ENCODE data around the gene LIN7B.
"Not testable (repeated sequence)": the region's sequence is repeated elsewhere in the genome, so short reads cannot be mapped to it uniquely, and the experiment has no call there.

Gene LIN7B, protein sequence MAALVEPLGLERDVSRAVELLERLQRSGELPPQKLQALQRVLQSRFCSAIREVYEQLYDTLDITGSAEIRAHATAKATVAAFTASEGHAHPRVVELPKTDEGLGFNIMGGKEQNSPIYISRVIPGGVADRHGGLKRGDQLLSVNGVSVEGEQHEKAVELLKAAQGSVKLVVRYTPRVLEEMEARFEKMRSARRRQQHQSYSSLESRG

GRCh38 chr19:49113762-49114629 is at the start of gene LIN7B:
Gene LIN7B, plus strand, starts transcription at chr19:49114370. Its CDS starts 35 bp downstream, at chr19:49114405.
- H3K4me1 ChIP-seq (ENCODE audit: control insufficient read depth in 1 of 2, insufficient read depth in 2 of 2, low read length in 2 of 2) = peaks cover 9 to 33% of the 10 kb centered on the region in 2 donors
- H3K9me3 ChIP-seq (ENCODE audit: control insufficient read depth in 1 of 2, low read length in 2 of 2) = no peaks in the 10 kb centered on the region
- H3K27me3 ChIP-seq (ENCODE audit: low read depth, low read length) = no peaks in the 10 kb centered on the region
- no peak within 1 kb of the TSS for H3K27ac ChIP-seq (ENCODE audit: low read length)
- peak within 1 kb of the TSS; percentile 49 to 88 for H3K4me3 ChIP-seq (ENCODE audit: low read depth in 1 of 2, low read length in 2 of 2)
- H3K36me3 ChIP-seq (ENCODE audit: control insufficient read depth in 1 of 2, insufficient read depth in 2 of 2, low read length in 2 of 2) = peaks cover 3 to 7% of the 10 kb centered on the region in 2 donors

GRCh38 chr19:49064768-49065611 is 49.2 kb upstream of the LIN7B start, which contains the start of gene NTF4:
Gene NTF4, minus strand, starts transcription at chr19:49064818. Its CDS starts 2,821 bp downstream, at chr19:49061997.
- Histone ChIP-seq H3K4me1 (ENCODE audit: control insufficient read depth in 1 of 2, insufficient read depth in 2 of 2, low read length in 2 of 2) (peaks cover 0 to 12% of the 10 kb centered on the region in 2 donors), H3K9me3 (ENCODE audit: control insufficient read depth in 1 of 2, low read length in 2 of 2) (no peaks in the 10 kb centered on the region), H3K4me3 (ENCODE audit: low read depth in 1 of 2, low read length in 2 of 2) (no peak within 1 kb of the TSS), H3K27ac (ENCODE audit: low read length) (no peak within 1 kb of the TSS), H3K36me3 (ENCODE audit: control insufficient read depth in 1 of 2, insufficient read depth in 2 of 2, low read length in 2 of 2) (no peaks in the 10 kb centered on the region), H3K27me3 (ENCODE audit: low read depth, low read length) (peaks cover 10% of the 10 kb centered on the region)

DNA sequence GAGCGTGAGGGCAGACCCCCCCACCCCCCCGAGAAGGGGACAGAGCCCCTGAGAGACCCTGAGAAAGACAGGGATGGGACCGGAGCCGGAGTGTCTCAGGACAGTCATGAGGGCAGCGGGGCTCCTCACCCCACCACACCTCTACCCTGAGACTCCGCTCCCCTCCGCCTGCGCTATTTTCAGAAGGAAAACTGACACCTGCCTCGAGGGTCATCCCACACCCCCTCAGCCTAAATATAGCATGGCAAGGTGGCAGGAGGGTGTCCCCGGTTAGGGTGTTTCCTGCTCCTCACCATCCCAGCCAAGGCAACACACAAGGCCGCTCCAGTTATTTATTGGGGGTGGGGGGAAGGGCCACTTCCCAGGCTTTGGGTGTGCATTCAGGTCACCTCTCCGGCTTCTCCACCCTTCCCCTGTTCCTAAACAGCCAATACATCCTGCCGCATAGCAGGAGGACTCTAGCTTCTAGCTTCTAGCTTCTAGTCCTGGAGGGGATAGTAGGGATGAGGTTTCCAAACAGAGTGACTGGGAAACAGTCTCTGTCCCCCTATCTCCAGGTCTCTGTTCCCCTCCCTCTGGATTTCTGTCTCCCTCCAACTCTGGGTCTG is 48.2 kb upstream of the LIN7B start:
- no peaks in the 10 kb centered on the region for H3K36me3 ChIP-seq (ENCODE audit: control insufficient read depth in 1 of 2, insufficient read depth in 2 of 2, low read length in 2 of 2)
- H3K9me3 ChIP-seq (ENCODE audit: control insufficient read depth in 1 of 2, low read length in 2 of 2) = no peaks in the 10 kb centered on the region

DNA sequence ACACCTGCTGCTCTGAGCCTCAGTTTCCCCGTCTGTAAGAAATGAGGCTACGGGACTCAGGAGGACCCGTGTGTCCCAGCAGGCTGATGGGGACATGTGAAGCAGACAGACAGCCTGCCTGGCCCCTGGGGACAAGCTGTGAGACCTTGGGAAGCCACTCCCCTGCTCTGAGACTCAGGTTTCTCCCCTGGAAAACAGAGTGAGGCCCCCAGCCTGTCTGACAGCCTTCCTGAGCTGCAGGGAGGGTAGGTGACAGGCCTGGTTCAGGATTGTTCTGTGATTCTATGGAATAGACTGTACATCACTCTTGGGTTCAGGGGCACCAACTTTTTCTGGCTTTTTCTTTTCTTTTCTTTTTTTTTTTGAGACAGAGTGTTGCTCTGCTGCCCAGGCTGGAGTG is 46.6 kb upstream of the LIN7B start:
- Histone ChIP-seq H3K4me3 (ENCODE audit: low read depth in 1 of 2, low read length in 2 of 2) (no peak overlapping the region), H3K36me3 (ENCODE audit: control insufficient read depth in 1 of 2, insufficient read depth in 2 of 2, low read length in 2 of 2) (no peaks in the 10 kb centered on the region), H3K9me3 (ENCODE audit: control insufficient read depth in 1 of 2, low read length in 2 of 2) (no peaks in the 10 kb centered on the region), H3K4me1 (ENCODE audit: control insufficient read depth in 1 of 2, insufficient read depth in 2 of 2, low read length in 2 of 2) (peaks cover 0 to 12% of the 10 kb centered on the region in 2 donors), H3K27me3 (ENCODE audit: low read depth, low read length) (peaks cover 15% of the 10 kb centered on the region), H3K27ac (ENCODE audit: low read length) (no peak overlapping the region)

More for the DNA sequence above, 48.2 kb upstream of the LIN7B start:
- no peak overlapping the region for H3K27ac ChIP-seq (ENCODE audit: low read length)
- H3K4me3 ChIP-seq (ENCODE audit: low read depth in 1 of 2, low read length in 2 of 2) = no peak overlapping the region
- peaks cover 10% of the 10 kb centered on the region for H3K27me3 ChIP-seq (ENCODE audit: low read depth, low read length)
- peaks cover 0 to 12% of the 10 kb centered on the region in 2 donors for H3K4me1 ChIP-seq (ENCODE audit: control insufficient read depth in 1 of 2, insufficient read depth in 2 of 2, low read length in 2 of 2)

GRCh38 chr19:49069026-49069425 is 45.1 kb upstream of the LIN7B start:
- Histone ChIP-seq H3K27me3 (ENCODE audit: low read depth, low read length) (peaks cover 23% of the 10 kb centered on the region), H3K4me1 (ENCODE audit: control insufficient read depth in 1 of 2, insufficient read depth in 2 of 2, low read length in 2 of 2) (peaks cover 0 to 12% of the 10 kb centered on the region in 2 donors), H3K27ac (ENCODE audit: low read length) (no peak overlapping the region), H3K9me3 (ENCODE audit: control insufficient read depth in 1 of 2, low read length in 2 of 2) (no peaks in the 10 kb centered on the region), H3K4me3 (ENCODE audit: low read depth in 1 of 2, low read length in 2 of 2) (no peak overlapping the region), H3K36me3 (ENCODE audit: control insufficient read depth in 1 of 2, insufficient read depth in 2 of 2, low read length in 2 of 2) (no peaks in the 10 kb centered on the region)

GRCh38 chr19:49070416-49070815 is 43.8 kb upstream of the LIN7B start:
- Histone ChIP-seq H3K27me3 (ENCODE audit: low read depth, low read length) (peaks cover 18% of the 10 kb centered on the region), H3K4me3 (ENCODE audit: low read depth in 1 of 2, low read length in 2 of 2) (no peak overlapping the region), H3K9me3 (ENCODE audit: control insufficient read depth in 1 of 2, low read length in 2 of 2) (no peaks in the 10 kb centered on the region), H3K4me1 (ENCODE audit: control insufficient read depth in 1 of 2, insufficient read depth in 2 of 2, low read length in 2 of 2) (peaks cover 0 to under 1% of the 10 kb centered on the region in 2 donors), H3K36me3 (ENCODE audit: control insufficient read depth in 1 of 2, insufficient read depth in 2 of 2, low read length in 2 of 2) (no peaks in the 10 kb centered on the region), H3K27ac (ENCODE audit: low read length) (no peak overlapping the region)

- peaks cover 17% of the 10 kb centered on the region for H3K27me3 ChIP-seq (ENCODE audit: low read depth, low read length)
- H3K9me3 ChIP-seq (ENCODE audit: control insufficient read depth in 1 of 2, low read length in 2 of 2) = no peaks in the 10 kb centered on the region
- H3K27ac ChIP-seq (ENCODE audit: low read length) = no peak overlapping the region
- no peaks in the 10 kb centered on the region for H3K36me3 ChIP-seq (ENCODE audit: control insufficient read depth in 1 of 2, insufficient read depth in 2 of 2, low read length in 2 of 2)
- no peaks in the 10 kb centered on the region for H3K4me1 ChIP-seq (ENCODE audit: control insufficient read depth in 1 of 2, insufficient read depth in 2 of 2, low read length in 2 of 2)
- H3K4me3 ChIP-seq (ENCODE audit: low read depth in 1 of 2, low read length in 2 of 2) = no peak overlapping the region
Observed at GRCh38 chr19:49071860-49072547, 42.2 kb upstream of the LIN7B start.

- Histone ChIP-seq H3K9me3 (ENCODE audit: control insufficient read depth in 1 of 2, low read length in 2 of 2) (no peaks in the 10 kb centered on the region), H3K36me3 (ENCODE audit: control insufficient read depth in 1 of 2, insufficient read depth in 2 of 2, low read length in 2 of 2) (no peaks in the 10 kb centered on the region), H3K27me3 (ENCODE audit: low read depth, low read length) (peaks cover 17% of the 10 kb centered on the region), H3K27ac (ENCODE audit: low read length) (no peak overlapping the region), H3K4me1 (ENCODE audit: control insufficient read depth in 1 of 2, insufficient read depth in 2 of 2, low read length in 2 of 2) (no peaks in the 10 kb centered on the region), H3K4me3 (ENCODE audit: low read depth in 1 of 2, low read length in 2 of 2) (no peak overlapping the region)
Observed at GRCh38 chr19:49073514-49074378, 40.4 kb upstream of the LIN7B start.

DNA sequence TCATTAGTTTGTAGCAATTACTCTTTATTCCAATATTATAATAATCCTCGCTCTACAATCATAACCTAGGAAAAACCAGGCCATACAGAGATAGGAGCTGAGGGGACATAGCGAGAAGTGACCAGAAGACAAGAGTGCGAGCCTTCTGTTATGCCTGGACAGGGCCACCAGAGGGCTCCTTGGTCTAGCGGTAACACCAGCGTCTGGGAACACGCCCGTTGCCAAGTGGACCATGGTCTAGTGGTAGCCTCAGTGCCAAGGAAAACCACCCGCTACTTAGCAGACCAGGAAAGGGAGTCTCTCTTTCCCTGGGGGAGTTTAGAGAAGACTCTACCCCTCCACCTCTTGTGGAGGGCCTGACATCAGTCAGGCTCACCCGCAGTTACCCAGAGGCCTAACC is 39.3 kb upstream of the LIN7B start:
- not testable (repeated sequence) for H3K4me1 ChIP-seq (ENCODE audit: control insufficient read depth in 1 of 2, insufficient read depth in 2 of 2, low read length in 2 of 2); H3K27ac ChIP-seq (ENCODE audit: low read length); H3K4me3 ChIP-seq (ENCODE audit: low read depth in 1 of 2, low read length in 2 of 2); H3K9me3 ChIP-seq (ENCODE audit: control insufficient read depth in 1 of 2, low read length in 2 of 2); H3K36me3 ChIP-seq (ENCODE audit: control insufficient read depth in 1 of 2, insufficient read depth in 2 of 2, low read length in 2 of 2)
- peaks cover 12% of the 10 kb centered on the region for H3K27me3 ChIP-seq (ENCODE audit: low read depth, low read length)

DNA sequence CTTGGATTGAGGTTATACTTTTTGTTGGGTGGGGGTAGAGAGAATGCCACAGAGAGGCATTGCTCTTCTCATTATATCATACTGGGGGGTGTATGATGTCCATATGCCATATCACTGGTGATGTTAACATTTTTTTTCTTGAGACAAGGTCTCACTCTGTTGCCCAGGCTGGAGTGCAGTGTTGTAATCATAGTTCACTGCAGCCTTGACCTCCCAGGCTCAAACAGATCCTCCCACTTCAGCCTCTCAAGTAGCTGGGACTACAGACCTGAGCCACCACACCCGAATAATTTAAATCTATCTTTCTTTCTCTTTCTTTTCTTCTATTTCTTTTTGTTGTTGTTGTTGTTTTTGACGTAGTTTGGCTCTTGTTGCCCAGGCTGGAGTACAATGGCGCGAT is 33.8 kb upstream of the LIN7B start:
- H3K4me3 ChIP-seq (ENCODE audit: low read depth in 1 of 2, low read length in 2 of 2) = no peak overlapping the region
- H3K27ac ChIP-seq (ENCODE audit: low read length) = no peak overlapping the region
- H3K36me3 ChIP-seq (ENCODE audit: control insufficient read depth in 1 of 2, insufficient read depth in 2 of 2, low read length in 2 of 2) = no peaks in the 10 kb centered on the region
- no peaks in the 10 kb centered on the region for H3K27me3 ChIP-seq (ENCODE audit: low read depth, low read length)
- H3K9me3 ChIP-seq (ENCODE audit: control insufficient read depth in 1 of 2, low read length in 2 of 2) = no peaks in the 10 kb centered on the region
- no peaks in the 10 kb centered on the region for H3K4me1 ChIP-seq (ENCODE audit: control insufficient read depth in 1 of 2, insufficient read depth in 2 of 2, low read length in 2 of 2)
